Measurements from ENCODE around the gene ABCC6. TPM values are rescaled to one million over a fixed set of nuclear protein-coding genes. Genes with fewer than 3 reads are reported as not detected.
"Not testable (repeated sequence)": the region's sequence is repeated elsewhere in the genome, so short reads cannot be mapped to it uniquely, and the experiment has no call there.

ABCC6 gene
- polyA plus RNA-seq, 1 donor = 88.3 TPM

DNA sequence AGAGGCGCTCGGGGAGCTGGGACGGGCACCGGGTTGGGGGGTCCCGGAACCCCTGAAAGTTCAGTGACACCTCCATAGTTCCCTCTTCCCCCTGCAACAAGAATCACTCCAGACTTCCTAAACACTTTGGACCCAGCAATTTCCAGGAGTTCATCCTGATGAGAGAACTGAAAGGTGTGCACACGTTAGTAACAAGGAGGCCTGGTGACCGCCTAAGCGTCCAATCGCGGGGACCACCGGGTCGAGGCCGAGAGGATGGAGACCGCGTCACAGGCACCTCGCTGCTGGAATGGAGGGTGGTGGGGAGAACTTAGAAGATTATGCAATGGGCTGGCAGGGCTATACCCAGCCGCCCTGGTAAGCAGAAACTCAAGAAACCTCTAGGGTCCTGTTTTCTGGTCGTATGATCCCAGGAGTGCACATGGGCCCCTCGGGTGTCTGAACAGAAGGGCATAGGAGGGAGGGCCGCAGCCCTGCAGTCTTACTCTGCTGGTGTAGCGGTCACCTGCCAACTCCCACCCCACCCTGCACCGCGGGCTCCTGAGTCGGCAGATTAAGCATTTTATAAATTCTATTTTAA is 458 bp upstream of the ABCC6 start:
- WGBS (ENCODE audit: insufficient coverage, low lambda C conversion rate) = no CpG with 5 or more reads among the region's 24 CpGs
- H3K36me3 ChIP-seq (ENCODE audit: control insufficient read depth, insufficient read depth, low read length); H3K27ac ChIP-seq (ENCODE audit: low read length); H3K4me1 ChIP-seq (ENCODE audit: control insufficient read depth, insufficient read depth, low read length); H3K9me3 ChIP-seq (ENCODE audit: control insufficient read depth, low read depth, low read length); H3K27me3 ChIP-seq (ENCODE audit: control insufficient read depth, insufficient read depth, low read length); H3K4me3 ChIP-seq (ENCODE audit: low read length); DNase-seq: not testable (repeated sequence)

DNA sequence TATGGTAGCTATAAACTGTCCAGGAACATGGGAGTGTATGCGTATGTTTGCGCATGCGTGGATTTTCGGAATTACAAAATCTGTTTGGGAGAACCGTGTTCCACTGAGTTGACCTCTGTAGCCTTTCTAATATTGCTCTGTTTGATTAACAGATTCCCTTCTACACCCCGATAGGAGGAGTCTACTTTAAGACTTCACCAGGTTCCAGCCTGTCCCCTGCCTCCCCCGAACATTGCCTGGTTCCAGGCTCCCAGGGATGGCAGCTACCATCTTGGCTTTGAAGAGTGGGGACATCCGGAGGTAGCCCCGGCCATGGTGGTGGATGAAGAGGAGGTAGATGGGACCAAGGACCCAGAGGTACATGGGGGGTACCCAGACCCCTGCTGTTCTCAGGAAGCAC is 1.9 kb downstream of the ABCC6 start:
- H3K27me3 ChIP-seq (ENCODE audit: control insufficient read depth, insufficient read depth, low read length); DNase-seq; H3K9me3 ChIP-seq (ENCODE audit: control insufficient read depth, low read depth, low read length); H3K4me3 ChIP-seq (ENCODE audit: low read length); H3K4me1 ChIP-seq (ENCODE audit: control insufficient read depth, insufficient read depth, low read length); H3K36me3 ChIP-seq (ENCODE audit: control insufficient read depth, insufficient read depth, low read length); H3K27ac ChIP-seq (ENCODE audit: low read length): not testable (repeated sequence)
- no CpG with 5 or more reads among the region's 9 CpGs for WGBS (ENCODE audit: insufficient coverage, low lambda C conversion rate)

DNA sequence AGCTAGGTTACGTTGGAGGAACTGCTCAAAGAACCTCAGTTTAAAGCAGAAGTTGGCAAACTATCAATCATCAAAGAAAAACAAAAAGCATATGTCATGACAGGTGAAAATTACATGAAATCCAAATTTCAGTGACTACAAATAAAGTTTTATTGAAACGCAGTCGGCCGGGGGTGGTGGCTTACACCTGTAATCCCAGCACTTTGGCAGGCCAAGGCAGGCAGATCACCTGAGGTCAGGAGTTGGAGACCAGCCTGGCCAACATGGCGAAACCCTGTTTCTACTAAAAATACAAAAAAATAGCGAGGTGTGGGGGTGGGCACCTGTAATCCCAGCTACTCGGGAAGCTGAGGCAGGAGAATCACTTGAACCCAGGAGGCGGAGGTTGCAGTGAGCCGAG is 2.8 kb downstream of the ABCC6 start:
- not testable (repeated sequence) for H3K9me3 ChIP-seq (ENCODE audit: control insufficient read depth, low read depth, low read length); DNase-seq; H3K36me3 ChIP-seq (ENCODE audit: control insufficient read depth, insufficient read depth, low read length); H3K4me3 ChIP-seq (ENCODE audit: low read length); H3K27ac ChIP-seq (ENCODE audit: low read length); H3K27me3 ChIP-seq (ENCODE audit: control insufficient read depth, insufficient read depth, low read length); H3K4me1 ChIP-seq (ENCODE audit: control insufficient read depth, insufficient read depth, low read length)
- WGBS (ENCODE audit: insufficient coverage, low lambda C conversion rate) = no CpG with 5 or more reads among the region's 9 CpGs

DNA sequence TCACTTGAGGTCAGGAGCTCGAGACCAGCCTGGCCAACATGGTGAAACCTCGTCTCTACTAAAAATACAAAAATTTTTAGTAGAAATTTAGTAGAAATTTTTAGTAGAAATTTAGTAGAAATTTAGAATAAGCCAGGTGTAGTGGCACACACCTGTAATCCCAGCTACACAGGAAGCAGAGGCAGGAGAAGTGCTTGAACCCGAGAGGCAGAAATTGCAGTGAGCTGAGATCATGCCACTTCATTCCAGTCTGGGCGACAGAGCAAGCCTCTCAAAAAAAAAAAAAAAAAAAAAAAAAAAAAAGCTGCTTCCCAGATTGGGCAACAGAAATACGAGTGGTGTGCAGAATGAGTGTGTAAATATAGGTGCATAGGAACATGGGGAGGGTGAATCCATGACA is 4.5 kb downstream of the ABCC6 start:
- H3K27me3 ChIP-seq (ENCODE audit: control insufficient read depth, insufficient read depth, low read length); H3K4me1 ChIP-seq (ENCODE audit: control insufficient read depth, insufficient read depth, low read length); H3K4me3 ChIP-seq (ENCODE audit: low read length); H3K27ac ChIP-seq (ENCODE audit: low read length); H3K36me3 ChIP-seq (ENCODE audit: control insufficient read depth, insufficient read depth, low read length); H3K9me3 ChIP-seq (ENCODE audit: control insufficient read depth, low read depth, low read length); DNase-seq: not testable (repeated sequence)
- WGBS (ENCODE audit: insufficient coverage, low lambda C conversion rate) = no CpG with 5 or more reads among the region's 5 CpGs

DNA sequence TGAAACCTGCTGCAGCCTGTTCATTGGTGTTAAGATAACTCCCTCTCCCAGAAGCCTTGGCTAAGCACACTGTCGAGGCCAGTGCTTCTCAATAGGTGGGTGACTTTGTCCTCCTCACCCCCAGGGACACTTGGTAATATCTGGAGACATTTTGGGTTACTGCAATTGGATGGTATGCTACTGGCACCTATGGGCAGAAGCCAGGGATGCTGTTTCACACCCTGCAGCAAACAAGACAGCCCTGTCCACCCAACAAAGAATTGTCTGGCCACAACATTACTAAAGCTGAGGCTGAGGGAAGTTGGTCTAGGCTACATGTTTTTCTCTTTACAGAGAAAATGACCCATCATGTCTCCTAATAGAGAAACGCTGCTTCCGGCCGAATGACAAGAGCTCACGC is 4.9 kb downstream of the ABCC6 start:
- not testable (repeated sequence) for H3K9me3 ChIP-seq (ENCODE audit: control insufficient read depth, low read depth, low read length); H3K27me3 ChIP-seq (ENCODE audit: control insufficient read depth, insufficient read depth, low read length); H3K27ac ChIP-seq (ENCODE audit: low read length); H3K4me3 ChIP-seq (ENCODE audit: low read length); H3K36me3 ChIP-seq (ENCODE audit: control insufficient read depth, insufficient read depth, low read length); H3K4me1 ChIP-seq (ENCODE audit: control insufficient read depth, insufficient read depth, low read length); DNase-seq
- WGBS (ENCODE audit: insufficient coverage, low lambda C conversion rate) = no CpG with 5 or more reads among the region's 5 CpGs

DNA sequence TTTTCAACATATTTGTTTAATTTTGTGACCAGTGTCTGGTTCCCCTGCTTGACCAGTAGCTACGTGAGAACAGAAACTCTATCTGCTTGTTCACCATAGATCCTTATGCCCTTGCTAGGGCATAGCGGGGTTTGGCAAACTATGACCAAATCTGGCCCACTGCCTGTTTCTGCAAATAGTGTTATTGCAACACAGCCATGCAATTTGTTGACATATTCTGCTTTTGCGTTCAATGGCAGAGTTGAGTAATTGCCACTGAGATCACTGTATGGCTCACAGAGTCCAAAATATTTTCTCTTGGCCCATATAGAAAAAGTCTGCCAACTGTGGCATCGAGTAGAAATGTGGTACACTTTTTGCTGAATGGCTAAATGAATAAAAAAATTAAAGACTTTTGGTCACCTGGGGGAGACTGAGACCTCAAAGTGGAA is 9.4 kb downstream of the ABCC6 start:
- no CpG with 5 or more reads among the region's 4 CpGs for WGBS (ENCODE audit: insufficient coverage, low lambda C conversion rate)
- H3K36me3 ChIP-seq (ENCODE audit: control insufficient read depth, insufficient read depth, low read length); H3K4me3 ChIP-seq (ENCODE audit: low read length); DNase-seq; H3K4me1 ChIP-seq (ENCODE audit: control insufficient read depth, insufficient read depth, low read length); H3K27me3 ChIP-seq (ENCODE audit: control insufficient read depth, insufficient read depth, low read length); H3K27ac ChIP-seq (ENCODE audit: low read length); H3K9me3 ChIP-seq (ENCODE audit: control insufficient read depth, low read depth, low read length): not testable (repeated sequence)

DNA sequence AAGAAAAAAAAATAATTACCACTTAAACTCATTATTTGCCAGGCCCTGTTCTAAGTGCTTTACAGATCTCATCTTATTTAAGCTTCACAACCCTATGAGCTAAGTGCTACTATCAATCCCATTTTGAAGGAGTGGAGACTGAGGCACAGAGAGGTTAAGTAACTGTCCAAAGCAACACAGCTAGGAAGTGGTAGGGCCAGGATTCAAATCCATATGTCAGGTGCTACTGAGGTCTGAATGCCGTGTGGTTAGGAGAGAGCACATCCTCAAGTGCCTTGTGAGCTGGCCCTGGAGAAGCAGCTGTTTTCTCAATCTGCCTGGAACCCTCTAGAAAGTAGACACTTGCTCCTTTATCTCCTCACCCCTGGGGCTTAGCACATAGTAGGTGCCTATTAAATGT is 11.9 kb downstream of the ABCC6 start:
- H3K27ac ChIP-seq (ENCODE audit: low read length); H3K9me3 ChIP-seq (ENCODE audit: control insufficient read depth, low read depth, low read length); DNase-seq; H3K4me1 ChIP-seq (ENCODE audit: control insufficient read depth, insufficient read depth, low read length); H3K27me3 ChIP-seq (ENCODE audit: control insufficient read depth, insufficient read depth, low read length); H3K36me3 ChIP-seq (ENCODE audit: control insufficient read depth, insufficient read depth, low read length); H3K4me3 ChIP-seq (ENCODE audit: low read length): not testable (repeated sequence)
- WGBS (ENCODE audit: insufficient coverage, low lambda C conversion rate) = no CpG with 5 or more reads among the region's 1 CpG

DNA sequence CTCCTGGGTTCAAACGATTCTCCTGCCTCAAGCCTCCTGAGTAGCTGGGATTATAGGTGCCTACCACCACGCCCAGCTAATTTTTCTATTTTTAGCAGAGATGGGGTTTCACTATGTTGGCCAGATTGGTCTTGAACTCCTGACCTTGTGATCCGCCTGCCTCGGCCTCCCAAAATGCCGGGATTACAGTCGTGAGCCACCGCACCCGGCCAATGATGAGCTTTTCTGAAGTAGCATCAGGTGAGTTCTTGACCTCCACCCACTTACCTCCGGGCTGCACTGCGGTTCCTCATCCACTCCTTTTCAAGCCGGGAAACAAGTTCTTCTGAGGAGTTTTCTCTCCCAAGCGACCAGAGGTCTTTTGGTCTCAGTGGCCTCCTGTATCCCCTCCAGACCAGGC is 14.8 kb downstream of the ABCC6 start:
- H3K27me3 ChIP-seq (ENCODE audit: control insufficient read depth, insufficient read depth, low read length); H3K27ac ChIP-seq (ENCODE audit: low read length); H3K4me3 ChIP-seq (ENCODE audit: low read length); H3K36me3 ChIP-seq (ENCODE audit: control insufficient read depth, insufficient read depth, low read length); H3K4me1 ChIP-seq (ENCODE audit: control insufficient read depth, insufficient read depth, low read length); DNase-seq; H3K9me3 ChIP-seq (ENCODE audit: control insufficient read depth, low read depth, low read length): not testable (repeated sequence)
- WGBS (ENCODE audit: insufficient coverage, low lambda C conversion rate) = no CpG with 5 or more reads among the region's 12 CpGs

DNA sequence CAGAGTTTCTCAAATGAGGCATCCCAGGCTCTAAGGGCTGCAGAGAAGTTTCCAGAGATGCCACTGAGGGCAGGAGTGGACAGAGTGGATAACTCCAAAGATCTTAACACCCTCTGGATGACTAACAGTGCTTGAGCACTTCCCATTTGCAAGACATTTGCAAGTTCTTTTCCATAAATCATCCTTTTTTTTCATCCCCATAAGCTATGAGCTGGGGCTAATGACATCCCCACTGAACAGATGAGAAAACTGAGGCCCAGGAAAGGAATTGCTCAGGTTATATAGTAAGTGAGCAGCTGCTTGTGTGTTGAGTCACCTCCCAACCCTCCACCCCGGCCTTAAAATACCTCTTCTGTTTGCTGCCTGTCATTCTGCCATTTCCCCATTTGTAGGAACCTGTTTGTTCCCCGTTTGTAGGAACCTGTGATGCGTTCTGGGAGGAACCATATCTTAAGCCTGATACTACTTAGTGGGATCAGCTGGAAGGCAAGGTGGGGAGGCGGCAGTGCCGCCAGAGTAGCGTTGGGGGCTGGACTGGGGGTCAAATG is 15.4 kb downstream of the ABCC6 start:
- not testable (repeated sequence) for DNase-seq; H3K4me3 ChIP-seq (ENCODE audit: low read length); H3K9me3 ChIP-seq (ENCODE audit: control insufficient read depth, low read depth, low read length); H3K27me3 ChIP-seq (ENCODE audit: control insufficient read depth, insufficient read depth, low read length); H3K27ac ChIP-seq (ENCODE audit: low read length); H3K4me1 ChIP-seq (ENCODE audit: control insufficient read depth, insufficient read depth, low read length); H3K36me3 ChIP-seq (ENCODE audit: control insufficient read depth, insufficient read depth, low read length)
- no CpG with 5 or more reads among the region's 6 CpGs for WGBS (ENCODE audit: insufficient coverage, low lambda C conversion rate)

DNA sequence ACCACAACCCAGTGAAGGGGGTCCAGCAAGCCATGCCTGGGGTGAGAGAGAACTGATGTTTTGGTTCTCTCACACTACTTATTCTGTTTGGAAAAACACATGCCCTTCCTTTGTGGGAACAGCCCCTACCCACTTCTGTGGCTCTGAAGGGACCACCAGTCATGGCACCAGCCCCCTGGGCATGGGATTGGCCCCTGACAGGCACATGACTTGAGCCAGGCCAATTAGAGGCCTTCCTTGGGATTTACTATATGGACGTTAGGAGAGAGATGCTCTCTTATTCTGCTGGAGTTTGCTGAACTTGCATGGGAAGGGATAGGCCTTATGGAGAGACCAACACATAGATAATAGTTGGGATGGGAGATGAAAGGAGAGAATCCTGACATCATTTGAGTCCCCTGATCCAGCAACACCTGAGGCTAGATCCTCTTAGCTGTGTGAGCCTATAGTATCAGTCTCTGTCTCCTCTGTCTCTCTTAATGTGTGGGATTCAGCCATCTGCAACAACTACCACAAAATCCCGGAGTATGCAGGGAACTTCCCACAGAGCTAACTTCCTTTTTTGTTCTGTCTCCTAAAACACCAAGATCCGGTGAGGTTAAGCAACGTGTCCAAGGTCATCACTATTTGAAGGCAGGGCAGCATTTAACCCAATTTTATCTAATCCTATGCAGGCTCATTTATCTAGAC is 16.1 kb downstream of the ABCC6 start:
- not testable (repeated sequence) for H3K27me3 ChIP-seq (ENCODE audit: control insufficient read depth, insufficient read depth, low read length); H3K4me3 ChIP-seq (ENCODE audit: low read length); H3K9me3 ChIP-seq (ENCODE audit: control insufficient read depth, low read depth, low read length); H3K27ac ChIP-seq (ENCODE audit: low read length); DNase-seq; H3K36me3 ChIP-seq (ENCODE audit: control insufficient read depth, insufficient read depth, low read length); H3K4me1 ChIP-seq (ENCODE audit: control insufficient read depth, insufficient read depth, low read length)
- WGBS (ENCODE audit: insufficient coverage, low lambda C conversion rate) = no CpG with 5 or more reads among the region's 4 CpGs

DNA sequence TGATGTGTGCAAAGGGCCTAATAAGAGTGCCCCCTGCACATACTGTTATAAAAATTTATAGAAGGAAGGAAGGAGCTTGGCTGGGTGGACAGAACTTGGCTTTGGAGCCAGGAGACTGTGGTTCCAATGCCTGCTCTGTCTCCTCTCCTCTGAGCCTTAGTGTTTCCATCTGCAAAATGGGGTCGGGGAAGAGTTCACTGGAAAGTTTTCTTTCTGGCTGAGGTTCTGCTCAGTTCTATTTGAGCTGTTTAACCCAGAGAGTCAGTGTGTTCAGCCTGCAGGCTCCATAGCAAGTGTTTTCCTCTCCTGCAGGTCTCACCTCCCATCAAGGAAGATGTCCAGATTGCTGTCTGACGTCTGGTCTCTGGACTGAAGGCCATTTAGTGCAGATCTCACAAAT is 17.4 kb downstream of the ABCC6 start:
- not testable (repeated sequence) for H3K4me1 ChIP-seq (ENCODE audit: control insufficient read depth, insufficient read depth, low read length); H3K4me3 ChIP-seq (ENCODE audit: low read length); H3K27me3 ChIP-seq (ENCODE audit: control insufficient read depth, insufficient read depth, low read length); H3K9me3 ChIP-seq (ENCODE audit: control insufficient read depth, low read depth, low read length); H3K36me3 ChIP-seq (ENCODE audit: control insufficient read depth, insufficient read depth, low read length); DNase-seq; H3K27ac ChIP-seq (ENCODE audit: low read length)
- WGBS (ENCODE audit: insufficient coverage, low lambda C conversion rate) = no CpG with 5 or more reads among the region's 2 CpGs

Data from large intestine (tissue), 3 donors.